Caco-2 (cell line): ENCODE results near the gene ARRB2. TPM values are rescaled to one million over a fixed set of nuclear protein-coding genes. Genes with fewer than 3 reads are reported as not detected.

ENCODE experiments used
- BruUV-seq: library from RNA; stranded (reverse); fragments of 400-500 nt; replicated peaks from 2 replicates; lab custom pipeline; 2021; lab: Mats Ljungman, UMichigan
- CTCF ChIA-PET: fragments of 300-600 bp; sonication (Branson Sonifier 250); formaldehyde crosslinking; loops from one replicate; lab custom pipeline; 2022; ENCODE audit warnings: antibody characterized with exemption; lab: Charles Lee
- POLR2A ChIA-PET: fragments of 300-600 bp; sonication (Branson Sonifier 250); formaldehyde crosslinking; loops from one replicate; lab custom pipeline; 2022; ENCODE audit warnings: antibody characterized with exemption; lab: Charles Lee
- DNase-seq, 2 experiments: peaks; one replicate each; pipeline versions ENCODE4 v3.0.0 to v3.0.0-alpha.2; 2020 to 2022
- H3K27me3 ChIP-seq: replicated peaks from 2 replicates; pipeline ENCODE4 v1.6.0; 2011; ENCODE audit warnings: low read length; ENCODE audit not compliant: control insufficient read depth, insufficient read depth
- H3K36me3 ChIP-seq: 2 replicates; pipeline ENCODE4 v1.5.1; 2011; ENCODE audit warnings: low read length; ENCODE audit not compliant: control insufficient read depth, insufficient read depth
- H3K4me1 ChIP-seq: fragments of 250-450 bp; sonication (Bioruptor Pico); 2 replicates; pipeline ENCODE4 v1.5.1; 2020; ENCODE audit warnings: mild to moderate bottlenecking
- H3K4me3 ChIP-seq: 2 replicates; pipeline ENCODE4 v1.5.1; 2011; ENCODE audit warnings: low read depth, mild to moderate bottlenecking, control low read depth, low read length
- H3K9me3 ChIP-seq: fragments of 250-450 bp; sonication (Bioruptor Pico); 2 replicates; pipeline ENCODE4 v1.5.1; 2020; ENCODE audit warnings: mild to moderate bottlenecking, moderate library complexity
- H3K27ac Mint-ChIP-seq: one replicate; pipeline ENCODE4 v1.8.0; 2022; ENCODE audit warnings: mixed read lengths; ENCODE audit not compliant: unreplicated experiment
- H3K27me3 Mint-ChIP-seq: one replicate; pipeline ENCODE4 v1.8.0; 2022; ENCODE audit warnings: mixed read lengths; ENCODE audit not compliant: insufficient read depth, unreplicated experiment
- H3K36me3 Mint-ChIP-seq: one replicate; pipeline ENCODE4 v1.8.0; 2022; ENCODE audit warnings: mild to moderate bottlenecking, mixed read lengths; ENCODE audit not compliant: insufficient read depth, unreplicated experiment
- H3K4me1 Mint-ChIP-seq: one replicate; pipeline ENCODE4 v1.8.0; 2022; ENCODE audit warnings: low read depth, mixed read lengths; ENCODE audit not compliant: unreplicated experiment
- H3K4me3 Mint-ChIP-seq: one replicate; pipeline ENCODE4 v1.8.0; 2022; ENCODE audit warnings: mild to moderate bottlenecking, moderate library complexity, mixed read lengths; ENCODE audit not compliant: unreplicated experiment
- H3K9me3 Mint-ChIP-seq: one replicate; pipeline ENCODE4 v1.8.0; 2022; ENCODE audit warnings: mixed read lengths; ENCODE audit not compliant: unreplicated experiment
- CTCF ChIP-seq, 2 experiments: fragments of 200-600 bp in 1 of 2; IDR thresholded peaks; 1 replicate in 1 of 2; 2 replicates in 1 of 2; pipeline versions ENCODE4 v1.5.1 to v1.8.0; 2011 to 2022; ENCODE audit warnings: antibody characterized with exemption in 1 of 2, control low read depth in 1 of 2, inconsistent platforms in 1 of 2, low read depth in 1 of 2, low read length in 1 of 2, mild to moderate bottlenecking in 1 of 2, moderate library complexity in 1 of 2; ENCODE audit not compliant: insufficient read depth in 1 of 2, severe bottlenecking in 1 of 2, unreplicated experiment in 1 of 2
- intact Hi-C: fragments of 100-400 bp; cut with micrococcal nuclease; formaldehyde crosslinking; loops from one replicate; pipeline ENCODE4 v1.10.0; 2022; ENCODE audit not compliant: unreplicated experiment
- total RNA-seq: library from RNA; stranded (reverse); gene quantifications from 2 replicates; pipeline ENCODE4 v1.2.3, GENCODE V29; 2022

Gene ARRB2
- total RNA-seq, 1 experiment from 2014 or later, result 37.1 TPM

- Mint-ChIP-seq H3K27ac (peak overlapping the region; percentile 57), H3K4me3 (peak overlapping the region; percentile 84), H3K4me1 (peaks cover 6% of the 10 kb centered on the region), H3K9me3 (no peaks in the 10 kb centered on the region), H3K27me3 (no peaks in the 10 kb centered on the region), H3K36me3 (peaks cover 35% of the 10 kb centered on the region)
- no peaks in the 10 kb centered on the region for H3K9me3 ChIP-seq
- no peaks in the 10 kb centered on the region for H3K36me3 ChIP-seq
- no TSS peak for BruUV-seq
- no peak for TF ChIP-seq CTCF (IDR thresholded peaks at IDR 0.05; ENCODE audit: insufficient read depth in 1 of 2, low read depth in 1 of 2, low read length in 1 of 2, severe bottlenecking in 1 of 2, unreplicated experiment in 1 of 2)
- DNase-seq, result peak; percentile 76 to 81
- H3K27me3 ChIP-seq, result no peaks in the 10 kb centered on the region
- no peak overlapping the region for H3K4me3 ChIP-seq
- no peaks in the 10 kb centered on the region; the same call in 1 of the 2 replicates for H3K4me1 ChIP-seq
- ChIA-PET POLR2A (no interaction called here), CTCF (interaction anchor here (2.9 kb wide), 1 partner anchor 82 kb away, joined by 19 read pairs; no protein-coding TSS in a partner anchor)
- intact Hi-C loops, result no loop called here
These were observed 2.0 kb upstream of the ARRB2 start for GRCh38 chr17:4708436-4708835.

- Mint-ChIP-seq H3K36me3 (peaks cover 29% of the 10 kb centered on the region), H3K9me3 (no peaks in the 10 kb centered on the region), H3K4me3 (peak overlapping the region; percentile 84), H3K4me1 (peaks cover 4% of the 10 kb centered on the region), H3K27me3 (no peaks in the 10 kb centered on the region), H3K27ac (peak overlapping the region; percentile 83)
- CTCF ChIA-PET, result interaction anchor here (1.2 to 2.9 kb wide), 4 partner anchors 72 to 144 kb away, joined by 3 to 19 read pairs (median 4); partner anchors contain the start of gene PLD2
- POLR2A ChIA-PET, result interaction anchor here (0.7 to 1.2 kb wide), 6 partner anchors 20 to 85 kb away, joined by 3 to 7 read pairs (median 4); partner anchors contain the start of genes GLTPD2, MED11 and PSMB6
- TSS peak; percentile 15 for BruUV-seq
- Histone ChIP-seq H3K9me3 (no peaks in the 10 kb centered on the region), H3K36me3 (no peaks in the 10 kb centered on the region), H3K4me1 (no peaks in the 10 kb centered on the region; the same call in 1 of the 2 replicates), H3K27me3 (no peaks in the 10 kb centered on the region), H3K4me3 (peak overlapping the region; percentile 66)
- DNase-seq, result no peak
- intact Hi-C loops, result loop anchor here (1.0 kb wide), 2 partner anchors 20 to 178 kb away; partner anchors contain the start of gene MED11
- TF ChIP-seq CTCF (IDR thresholded peaks at IDR 0.05; ENCODE audit: insufficient read depth in 1 of 2, low read depth in 1 of 2, low read length in 1 of 2, severe bottlenecking in 1 of 2, unreplicated experiment in 1 of 2), result no peak
These were observed 532 bp downstream of the ARRB2 start for GRCh38 chr17:4710693-4711634.

- Mint-ChIP-seq H3K27ac (no peak overlapping the region), H3K4me1 (no peaks in the 10 kb centered on the region), H3K27me3 (no peaks in the 10 kb centered on the region), H3K9me3 (no peaks in the 10 kb centered on the region), H3K4me3 (peak overlapping the region; percentile 84), H3K36me3 (peaks cover 24% of the 10 kb centered on the region)
- Histone ChIP-seq H3K36me3 (no peaks in the 10 kb centered on the region), H3K9me3 (no peaks in the 10 kb centered on the region), H3K27me3 (no peaks in the 10 kb centered on the region), H3K4me3 (peak overlapping the region; percentile 66), H3K4me1 (no peaks in the 10 kb centered on the region; the same call in 1 of the 2 replicates)
- TF ChIP-seq CTCF (IDR thresholded peaks at IDR 0.05; ENCODE audit: insufficient read depth in 1 of 2, low read depth in 1 of 2, low read length in 1 of 2, severe bottlenecking in 1 of 2, unreplicated experiment in 1 of 2), result no peak
- intact Hi-C loops, result no loop called here
- CTCF ChIA-PET, result no interaction called here
- no peak for DNase-seq
- POLR2A ChIA-PET, result no interaction called here
- BruUV-seq, result no TSS peak
These were observed 1.3 kb downstream of the ARRB2 start for GRCh38 chr17:4711661-4712181.
